ENCODE results near the gene NTM. TPM values are rescaled to one million over a fixed set of nuclear protein-coding genes. Genes with fewer than 3 reads are reported as not detected.

Gene NTM
- total RNA-seq, 1 donor from 2014 or later = not detected

- ATAC-seq (ENCODE audit: low read depth) (no peak), DNase-seq (no peak)
- H3K27ac Mint-ChIP-seq = no peak overlapping the region
- no peaks in the 10 kb centered on the region for H3K36me3 Mint-ChIP-seq (ENCODE audit: low read depth)
- H3K4me1 Mint-ChIP-seq = no peaks in the 10 kb centered on the region
- ChIA-PET CTCF (no interaction called here), POLR2A (no interaction called here)
- TF ChIP-seq CTCF (IDR thresholded peaks at IDR 0.05) = no peak
- no peak overlapping the region for H3K4me3 Mint-ChIP-seq
- H3K27me3 Mint-ChIP-seq = no peaks in the 10 kb centered on the region
- H3K9me3 Mint-ChIP-seq = peaks cover 2% of the 10 kb centered on the region
- intact Hi-C loops (cut with micrococcal nuclease) = no loop called here
These were observed 777.0 kb downstream of the NTM start for GRCh38 chr11:132147464-132147863.

GRCh38 chr11:132154781-132155180 is 784.4 kb downstream of the NTM start:
- H3K4me3 Mint-ChIP-seq = no peak overlapping the region
- H3K27ac Mint-ChIP-seq = no peak overlapping the region
- no peaks in the 10 kb centered on the region for H3K36me3 Mint-ChIP-seq (ENCODE audit: low read depth)
- no peaks in the 10 kb centered on the region for H3K4me1 Mint-ChIP-seq
- no peaks in the 10 kb centered on the region for H3K27me3 Mint-ChIP-seq
- intact Hi-C loops (cut with micrococcal nuclease) = no loop called here
- no peaks in the 10 kb centered on the region for H3K9me3 Mint-ChIP-seq
- CTCF ChIA-PET = no interaction called here
- DNase-seq (no peak), ATAC-seq (ENCODE audit: low read depth) (no peak)
- POLR2A ChIA-PET = no interaction called here
- no peak for TF ChIP-seq CTCF (IDR thresholded peaks at IDR 0.05)

GRCh38 chr11:132158091-132158490 is 787.7 kb downstream of the NTM start:
- no peak for DNase-seq
- H3K27ac Mint-ChIP-seq = no peak overlapping the region
- no peak for ATAC-seq (ENCODE audit: low read depth)
- H3K9me3 Mint-ChIP-seq = no peaks in the 10 kb centered on the region
- ChIA-PET POLR2A (no interaction called here), CTCF (no interaction called here)
- intact Hi-C loops (cut with micrococcal nuclease) = no loop called here
- H3K36me3 Mint-ChIP-seq (ENCODE audit: low read depth) = no peaks in the 10 kb centered on the region
- no peaks in the 10 kb centered on the region for H3K27me3 Mint-ChIP-seq
- no peak for TF ChIP-seq CTCF (IDR thresholded peaks at IDR 0.05)
- H3K4me1 Mint-ChIP-seq = no peaks in the 10 kb centered on the region
- H3K4me3 Mint-ChIP-seq = no peak overlapping the region

GRCh38 chr11:132158696-132159095 is 788.3 kb downstream of the NTM start:
- Mint-ChIP-seq H3K36me3 (ENCODE audit: low read depth) (no peaks in the 10 kb centered on the region), H3K9me3 (no peaks in the 10 kb centered on the region), H3K27ac (no peak overlapping the region), H3K27me3 (no peaks in the 10 kb centered on the region), H3K4me3 (no peak overlapping the region), H3K4me1 (no peaks in the 10 kb centered on the region)
- POLR2A ChIA-PET = no interaction called here
- ATAC-seq (ENCODE audit: low read depth) = no peak
- no peak for TF ChIP-seq CTCF (IDR thresholded peaks at IDR 0.05)
- intact Hi-C loops (cut with micrococcal nuclease) = no loop called here
- no peak for DNase-seq
- CTCF ChIA-PET = no interaction called here

DNA sequence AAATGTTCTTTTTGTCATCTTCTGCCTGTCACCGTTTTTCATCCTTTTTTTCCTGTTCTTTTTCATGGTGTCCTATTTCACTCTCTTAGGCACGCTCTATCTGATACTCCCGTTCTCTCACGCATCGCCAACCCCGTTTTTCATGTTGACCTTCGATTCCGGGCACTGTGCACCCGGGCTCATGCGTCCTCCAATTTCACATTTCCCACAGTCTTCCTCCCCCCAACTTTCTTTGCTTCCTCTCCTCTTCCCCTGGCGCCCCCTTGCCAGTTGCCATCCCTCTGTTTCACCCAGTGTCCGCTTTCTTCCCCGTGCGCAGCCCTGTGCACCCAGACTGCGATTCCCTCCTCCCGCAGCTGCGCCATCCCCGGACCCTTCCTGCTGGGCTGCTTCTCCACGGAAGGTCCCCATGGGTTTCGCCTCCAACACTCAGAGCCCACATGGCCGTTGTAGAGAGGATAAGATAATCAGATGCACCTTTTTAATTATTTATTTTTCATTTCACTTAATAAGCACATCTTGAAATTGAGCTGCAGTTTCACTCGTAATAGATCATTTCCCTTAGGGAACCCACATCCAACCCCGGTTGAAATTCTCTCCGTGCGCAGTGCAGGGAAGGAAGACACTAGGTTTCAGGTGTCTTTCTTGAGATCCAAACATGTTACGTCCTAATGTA is 791.1 kb downstream of the NTM start:
- intact Hi-C loops (cut with micrococcal nuclease) = no loop called here
- Mint-ChIP-seq H3K36me3 (ENCODE audit: low read depth) (no peaks in the 10 kb centered on the region), H3K9me3 (no peaks in the 10 kb centered on the region), H3K27me3 (no peaks in the 10 kb centered on the region), H3K27ac (no peak overlapping the region), H3K4me1 (no peaks in the 10 kb centered on the region), H3K4me3 (no peak overlapping the region)
- POLR2A ChIA-PET = interaction anchor here (0.6 kb wide), 1 partner anchor 1660 kb away, joined by 5 read pairs; no protein-coding TSS in a partner anchor
- CTCF ChIA-PET = no interaction called here
- no peak for TF ChIP-seq CTCF (IDR thresholded peaks at IDR 0.05)
- DNase-seq (no peak), ATAC-seq (ENCODE audit: low read depth) (no peak)
